GM12874 (cell line): ENCODE results near the gene TMCO1.

Experiments used
- TF ChIP-seq, protein P1 (sequence below): IDR thresholded peaks from 2 replicates; pipeline ENCODE4 v1.5.1; 2011; ENCODE audit warnings: low read depth, mild to moderate bottlenecking, control low read depth, low read length, moderate library complexity; ENCODE audit not compliant: insufficient read depth

TMCO1 gene, protein sequence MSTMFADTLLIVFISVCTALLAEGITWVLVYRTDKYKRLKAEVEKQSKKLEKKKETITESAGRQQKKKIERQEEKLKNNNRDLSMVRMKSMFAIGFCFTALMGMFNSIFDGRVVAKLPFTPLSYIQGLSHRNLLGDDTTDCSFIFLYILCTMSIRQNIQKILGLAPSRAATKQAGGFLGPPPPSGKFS

GRCh38 chr1:165768513-165769394 lies at the start of gene TMCO1:
TSS of gene TMCO1 (minus strand) at chr1:165768868. CDS start at chr1:165768751, 117 bp downstream.
- TF ChIP-seq, protein P1, sequence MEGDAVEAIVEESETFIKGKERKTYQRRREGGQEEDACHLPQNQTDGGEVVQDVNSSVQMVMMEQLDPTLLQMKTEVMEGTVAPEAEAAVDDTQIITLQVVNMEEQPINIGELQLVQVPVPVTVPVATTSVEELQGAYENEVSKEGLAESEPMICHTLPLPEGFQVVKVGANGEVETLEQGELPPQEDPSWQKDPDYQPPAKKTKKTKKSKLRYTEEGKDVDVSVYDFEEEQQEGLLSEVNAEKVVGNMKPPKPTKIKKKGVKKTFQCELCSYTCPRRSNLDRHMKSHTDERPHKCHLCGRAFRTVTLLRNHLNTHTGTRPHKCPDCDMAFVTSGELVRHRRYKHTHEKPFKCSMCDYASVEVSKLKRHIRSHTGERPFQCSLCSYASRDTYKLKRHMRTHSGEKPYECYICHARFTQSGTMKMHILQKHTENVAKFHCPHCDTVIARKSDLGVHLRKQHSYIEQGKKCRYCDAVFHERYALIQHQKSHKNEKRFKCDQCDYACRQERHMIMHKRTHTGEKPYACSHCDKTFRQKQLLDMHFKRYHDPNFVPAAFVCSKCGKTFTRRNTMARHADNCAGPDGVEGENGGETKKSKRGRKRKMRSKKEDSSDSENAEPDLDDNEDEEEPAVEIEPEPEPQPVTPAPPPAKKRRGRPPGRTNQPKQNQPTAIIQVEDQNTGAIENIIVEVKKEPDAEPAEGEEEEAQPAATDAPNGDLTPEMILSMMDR = peak; percentile 37; the same call in 1 of the 2 replicates

- TF ChIP-seq, protein P1 = no peak
Observed at GRCh38 chr1:165816826-165817497, 48.3 kb upstream of the TMCO1 start.

DNA sequence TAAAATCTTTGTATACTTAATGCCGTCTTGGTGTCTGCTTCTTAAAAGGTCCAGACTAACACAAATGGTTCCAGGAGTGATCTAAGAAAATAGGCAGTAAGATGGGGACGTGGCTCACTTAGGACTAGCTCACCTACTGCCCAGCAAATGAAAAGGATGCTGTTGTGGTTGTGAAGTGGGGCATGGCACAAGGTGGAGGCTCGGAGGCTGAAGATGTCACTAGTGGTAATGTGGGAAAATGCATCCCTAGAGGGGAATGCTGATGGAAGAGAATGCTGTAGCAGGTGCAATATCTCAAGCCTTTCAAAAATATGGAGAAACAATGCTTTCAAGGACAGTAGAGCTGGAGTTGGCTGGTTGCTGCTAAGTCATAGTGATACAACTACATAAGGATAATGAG lies 47.5 kb upstream of the TMCO1 start:
- TF ChIP-seq, protein P1 = no peak

DNA sequence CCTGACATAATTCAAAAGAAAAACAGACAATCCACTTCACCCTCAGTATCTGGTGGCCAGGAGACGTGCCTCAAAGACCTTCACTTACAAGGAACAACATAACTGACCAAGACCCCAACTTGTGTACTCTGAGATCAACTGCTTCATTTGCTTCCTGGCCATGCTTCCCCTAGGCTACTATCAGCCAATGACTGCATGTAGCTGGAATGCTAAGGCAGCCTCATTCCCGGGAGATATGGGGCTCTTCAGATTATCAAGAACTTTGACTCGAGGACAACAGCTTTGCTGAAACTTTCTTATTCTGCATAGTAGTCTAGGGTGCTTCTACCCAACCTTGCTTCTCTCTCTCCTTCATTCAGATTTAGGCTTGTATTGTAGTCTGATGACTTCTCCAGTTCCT lies 47.1 kb upstream of the TMCO1 start:
- TF ChIP-seq, protein P1 = no peak

DNA sequence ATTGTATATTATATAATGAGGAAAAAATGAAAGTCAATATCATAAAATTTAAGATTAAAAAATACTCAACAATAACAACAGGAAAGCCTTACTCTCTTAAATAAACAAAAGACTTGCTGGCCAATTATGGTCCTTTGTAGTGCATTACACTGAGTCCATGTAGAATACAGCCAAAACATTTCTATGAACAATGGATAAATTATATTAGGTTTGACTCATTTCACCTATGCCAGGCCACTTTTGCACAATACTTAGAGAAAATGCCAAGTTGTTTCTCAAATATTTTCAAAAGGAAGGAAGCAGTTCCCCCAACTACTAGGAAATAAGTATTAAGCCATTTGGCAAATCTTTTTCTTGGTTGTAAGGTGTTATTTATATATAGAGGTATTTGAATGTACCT lies 38.9 kb upstream of the TMCO1 start:
- TF ChIP-seq, protein P1 = no peak

DNA sequence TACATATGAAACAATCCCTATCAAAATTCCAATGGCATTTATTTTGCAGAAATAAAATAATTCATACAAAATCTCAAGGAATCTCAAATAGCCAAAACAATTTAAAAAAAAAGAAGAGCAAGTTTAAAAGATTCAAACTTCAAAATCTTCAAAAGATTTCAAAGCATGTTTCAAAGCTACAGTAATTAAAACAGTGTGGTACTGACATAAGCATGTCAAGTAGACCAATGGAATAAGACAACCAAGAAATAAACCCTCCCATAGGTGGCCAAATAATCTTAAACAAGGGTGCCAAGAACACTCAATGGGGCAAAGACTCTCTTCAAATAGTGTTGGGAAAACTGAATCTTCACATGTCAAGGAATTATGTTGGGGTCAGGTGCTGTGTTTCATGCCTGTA lies 30.7 kb upstream of the TMCO1 start:
- TF ChIP-seq, protein P1 = no peak

GRCh38 chr1:165795894-165796293 lies 27.2 kb upstream of the TMCO1 start:
- TF ChIP-seq, protein P1 = no peak
